Brain microvascular endothelial cell (primary cell): Measurements from ENCODE around the gene ARFGAP2.
"Not testable (repeated sequence)": the region's sequence is repeated elsewhere in the genome, so short reads cannot be mapped to it uniquely, and the experiment has no call there.

ENCODE experiments used
- DNase-seq: peaks from one replicate; pipeline ENCODE4 v3.0.0-alpha.2; 2020
- H3K27ac ChIP-seq: fragments of 250-450 bp; sonication (Bioruptor Pico); 2 replicates; pipeline ENCODE4 v1.5.1; 2020; ENCODE audit warnings: mild to moderate bottlenecking, moderate library complexity
- H3K27me3 ChIP-seq: fragments of 250-450 bp; sonication (Bioruptor Pico); replicated peaks from 2 replicates; pipeline ENCODE4 v1.5.1; 2020; ENCODE audit warnings: mild to moderate bottlenecking
- H3K36me3 ChIP-seq: fragments of 250-450 bp; sonication (Bioruptor Pico); replicated peaks from 2 replicates; pipeline ENCODE4 v1.5.1; 2020; ENCODE audit warnings: mild to moderate bottlenecking
- H3K4me3 ChIP-seq: 2 replicates; pipeline ENCODE4 v1.5.1; 2011; ENCODE audit warnings: low read depth, mild to moderate bottlenecking, control low read depth, low read length, moderate library complexity
- in situ Hi-C: cut with HindIII; loops from 2 replicates; pipeline ENCODE4 v1.10.0; 2017; ENCODE audit warnings: low sequenced_read_pairs, low pct_ligation_motif_present
- TF ChIP-seq, protein P1 (sequence below): IDR thresholded peaks from 2 replicates; pipeline ENCODE4 v1.5.1; 2011; ENCODE audit warnings: low read depth, mild to moderate bottlenecking, moderate library complexity, low read length, control low read depth, inconsistent platforms; ENCODE audit errors: missing control alignments

ARFGAP2 gene

GRCh38 chr11:47215366-47215910 is 38.8 kb upstream of the ARFGAP2 start:
- TF ChIP-seq, protein P1, sequence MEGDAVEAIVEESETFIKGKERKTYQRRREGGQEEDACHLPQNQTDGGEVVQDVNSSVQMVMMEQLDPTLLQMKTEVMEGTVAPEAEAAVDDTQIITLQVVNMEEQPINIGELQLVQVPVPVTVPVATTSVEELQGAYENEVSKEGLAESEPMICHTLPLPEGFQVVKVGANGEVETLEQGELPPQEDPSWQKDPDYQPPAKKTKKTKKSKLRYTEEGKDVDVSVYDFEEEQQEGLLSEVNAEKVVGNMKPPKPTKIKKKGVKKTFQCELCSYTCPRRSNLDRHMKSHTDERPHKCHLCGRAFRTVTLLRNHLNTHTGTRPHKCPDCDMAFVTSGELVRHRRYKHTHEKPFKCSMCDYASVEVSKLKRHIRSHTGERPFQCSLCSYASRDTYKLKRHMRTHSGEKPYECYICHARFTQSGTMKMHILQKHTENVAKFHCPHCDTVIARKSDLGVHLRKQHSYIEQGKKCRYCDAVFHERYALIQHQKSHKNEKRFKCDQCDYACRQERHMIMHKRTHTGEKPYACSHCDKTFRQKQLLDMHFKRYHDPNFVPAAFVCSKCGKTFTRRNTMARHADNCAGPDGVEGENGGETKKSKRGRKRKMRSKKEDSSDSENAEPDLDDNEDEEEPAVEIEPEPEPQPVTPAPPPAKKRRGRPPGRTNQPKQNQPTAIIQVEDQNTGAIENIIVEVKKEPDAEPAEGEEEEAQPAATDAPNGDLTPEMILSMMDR: no peak
- Histone ChIP-seq H3K36me3 (no peaks in the 10 kb centered on the region), H3K4me3 (peak overlapping the region; percentile 68), H3K27ac (peak overlapping the region; percentile 59), H3K27me3 (no peaks in the 10 kb centered on the region)
- in situ Hi-C loops: no loop called here
- DNase-seq: no peak

GRCh38 chr11:47213950-47214565 is 37.4 kb upstream of the ARFGAP2 start:
- TF ChIP-seq, protein P1: no peak
- H3K36me3 ChIP-seq: no peaks in the 10 kb centered on the region
- H3K27me3 ChIP-seq: no peaks in the 10 kb centered on the region
- H3K27ac ChIP-seq: peak overlapping the region; percentile 35
- DNase-seq: peak; percentile 57
- in situ Hi-C loops: no loop called here
- H3K4me3 ChIP-seq: peak overlapping the region; percentile 68

DNA sequence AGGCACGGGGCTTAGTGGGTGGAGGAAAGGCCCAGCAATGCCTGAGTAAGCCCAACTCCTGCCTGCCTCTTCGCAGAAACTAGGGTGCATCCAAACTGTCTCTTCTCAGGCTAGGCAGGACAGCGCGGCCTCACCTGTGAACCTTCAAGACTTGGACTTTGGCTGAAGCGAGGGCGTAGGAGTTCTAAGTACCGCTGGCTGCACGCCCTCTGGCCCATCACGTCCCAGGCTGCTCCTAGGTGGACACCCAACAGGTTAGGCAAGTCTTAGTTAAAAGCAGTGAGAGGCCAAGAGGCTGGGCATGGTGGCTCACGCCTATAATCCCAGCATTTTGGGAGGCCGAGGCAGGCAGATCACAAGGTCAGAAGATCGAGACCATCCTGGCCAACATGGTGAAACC is 36.3 kb upstream of the ARFGAP2 start:
- TF ChIP-seq, protein P1: no peak
- DNase-seq: no peak
- Histone ChIP-seq H3K36me3 (no peaks in the 10 kb centered on the region), H3K4me3 (no peak overlapping the region), H3K27me3 (no peaks in the 10 kb centered on the region), H3K27ac (no peak overlapping the region)
- in situ Hi-C loops: no loop called here

DNA sequence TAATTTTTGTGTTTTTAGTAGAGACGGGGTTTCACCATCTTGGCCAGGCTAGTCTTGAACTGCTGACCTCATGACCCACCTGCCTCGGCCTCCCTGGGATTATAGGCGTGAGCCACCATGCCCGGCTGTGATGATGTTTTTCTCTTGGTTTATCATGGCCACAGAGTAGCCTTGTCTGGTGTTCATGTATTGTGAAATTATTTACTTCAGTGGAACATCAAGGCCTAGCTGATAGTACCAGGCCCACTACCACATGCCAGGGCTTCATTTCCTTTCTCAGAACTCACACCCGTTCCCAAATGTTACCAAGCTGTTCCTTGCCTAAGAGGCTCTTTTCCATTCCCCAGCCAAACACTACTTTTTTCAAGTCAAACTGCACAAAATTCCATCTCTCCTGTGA is 31.9 kb upstream of the ARFGAP2 start:
- no peak for DNase-seq
- in situ Hi-C loops: no loop called here
- Histone ChIP-seq H3K36me3 (no peaks in the 10 kb centered on the region), H3K4me3 (no peak overlapping the region), H3K27ac (no peak overlapping the region), H3K27me3 (no peaks in the 10 kb centered on the region)
- TF ChIP-seq, protein P1: no peak

DNA sequence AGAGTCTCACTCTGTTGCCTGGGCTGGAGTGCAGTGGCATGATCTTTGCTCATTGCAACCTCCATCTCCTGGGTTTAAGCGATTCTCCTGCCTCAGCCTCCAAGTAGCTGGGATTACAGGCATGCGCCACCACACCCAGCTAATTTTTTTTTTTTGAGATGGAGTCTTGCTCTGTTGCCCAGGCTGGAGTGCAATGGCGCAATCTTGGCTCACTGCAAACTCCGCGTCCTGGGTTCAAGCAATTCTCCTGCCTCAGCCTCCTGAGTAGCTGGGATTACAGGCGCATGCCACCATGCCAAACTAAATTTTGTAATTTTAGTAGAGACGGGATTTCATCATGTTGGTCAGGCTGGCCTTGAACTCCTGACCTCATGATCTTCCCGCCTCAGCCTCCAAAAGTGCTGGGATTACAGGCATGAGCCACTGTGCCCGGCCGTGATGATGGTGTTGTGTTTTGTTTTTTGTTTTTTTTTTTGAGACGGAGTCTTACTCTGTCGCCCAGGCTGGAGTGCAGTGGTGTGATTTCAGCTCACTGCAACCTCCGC is 31.4 kb upstream of the ARFGAP2 start:
- DNase-seq, H3K4me3 ChIP-seq, in situ Hi-C loops, H3K27me3 ChIP-seq, H3K27ac ChIP-seq, H3K36me3 ChIP-seq: not testable (repeated sequence)

GRCh38 chr11:47207459-47207858 is 30.8 kb upstream of the ARFGAP2 start:
- TF ChIP-seq, protein P1: no peak
- no peak for DNase-seq
- Histone ChIP-seq H3K4me3 (no peak overlapping the region), H3K36me3 (no peaks in the 10 kb centered on the region), H3K27me3 (no peaks in the 10 kb centered on the region), H3K27ac (no peak overlapping the region)
- in situ Hi-C loops: no loop called here

- in situ Hi-C loops, H3K4me3 ChIP-seq, H3K27ac ChIP-seq, H3K36me3 ChIP-seq, DNase-seq, H3K27me3 ChIP-seq: not testable (repeated sequence)
Measured at GRCh38 chr11:47206577-47206976, 29.9 kb upstream of the ARFGAP2 start.
